ENCODE results near the gene AHR. TPM values are rescaled to one million over a fixed set of nuclear protein-coding genes. Genes with fewer than 3 reads are reported as not detected.
"Not testable (repeated sequence)": the region's sequence is repeated elsewhere in the genome, so short reads cannot be mapped to it uniquely, and the experiment has no call there.

AHR gene
- total RNA-seq, 1 donor from 2014 or later = 59.1 TPM

- TF ChIP-seq CTCF (conservative IDR thresholded peaks at IDR 0.05; ENCODE audit: low read depth, low read length) = no peak
- no peak for DNase-seq (ENCODE audit: low read depth)
- no peak overlapping the region for H3K4me3 ChIP-seq (ENCODE audit: low read depth, low read length)
These were observed 85.9 kb downstream of the AHR start for GRCh38 chr7:17384400-17384799.

GRCh38 chr7:17385612-17386011 is 87.2 kb downstream of the AHR start:
- DNase-seq (ENCODE audit: low read depth) = no peak
- TF ChIP-seq CTCF (conservative IDR thresholded peaks at IDR 0.05; ENCODE audit: low read depth, low read length) = no peak
- H3K4me3 ChIP-seq (ENCODE audit: low read depth, low read length) = no peak overlapping the region

- TF ChIP-seq CTCF (conservative IDR thresholded peaks at IDR 0.05; ENCODE audit: low read depth, low read length) = no peak
- DNase-seq (ENCODE audit: low read depth) = no peak
- no peak overlapping the region for H3K4me3 ChIP-seq (ENCODE audit: low read depth, low read length)
These were observed 91.9 kb downstream of the AHR start for GRCh38 chr7:17390392-17390791.

GRCh38 chr7:17391366-17391765 is 92.9 kb downstream of the AHR start:
- TF ChIP-seq CTCF (conservative IDR thresholded peaks at IDR 0.05; ENCODE audit: low read depth, low read length) = no peak
- DNase-seq (ENCODE audit: low read depth) = no peak
- H3K4me3 ChIP-seq (ENCODE audit: low read depth, low read length) = no peak overlapping the region

- no peak for DNase-seq (ENCODE audit: low read depth)
- no peak for TF ChIP-seq CTCF (conservative IDR thresholded peaks at IDR 0.05; ENCODE audit: low read depth, low read length)
- no peak overlapping the region for H3K4me3 ChIP-seq (ENCODE audit: low read depth, low read length)
These were observed 94.4 kb downstream of the AHR start for GRCh38 chr7:17392846-17393245.

DNA sequence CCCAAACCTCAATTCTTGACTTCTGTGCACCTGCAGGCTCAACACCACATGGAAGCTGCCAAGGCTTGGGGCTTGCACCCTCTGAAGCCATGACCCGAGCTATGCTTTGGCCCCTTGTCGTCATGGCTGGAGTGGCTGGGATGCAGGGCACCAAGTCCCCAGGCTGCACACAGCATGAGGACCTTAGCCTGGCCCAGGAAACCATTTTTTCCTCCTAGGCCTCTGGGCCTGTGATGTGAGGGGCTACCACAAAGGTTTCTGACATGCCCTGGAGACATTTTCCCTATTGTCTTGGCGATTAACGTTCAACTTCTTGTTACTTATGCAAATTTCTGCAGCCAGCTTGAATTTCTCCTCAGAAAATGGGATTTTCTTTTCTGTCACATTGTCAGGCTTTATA is 96.1 kb downstream of the AHR start:
- not testable (repeated sequence) for DNase-seq (ENCODE audit: low read depth)

More for the DNA sequence above, 96.1 kb downstream of the AHR start:
- H3K4me3 ChIP-seq (ENCODE audit: low read depth, low read length) = not testable (repeated sequence)
